Activated CD4-positive, alpha-beta T cell treated with anti-CD3 and anti-CD28 coated beads, Interleukin-2, amount 10 ng/mL, durations not matched to agents 7 days and 5 days (primary cell): ENCODE measurements around the gene C2CD2L. TPM values are rescaled to one million over a fixed set of nuclear protein-coding genes. Genes with fewer than 3 reads are reported as not detected.
"Not testable (repeated sequence)": the region's sequence is repeated elsewhere in the genome, so short reads cannot be mapped to it uniquely, and the experiment has no call there.

Experiments
- CTCF ChIA-PET: fragments of 350-600 bp; sonication (Branson Sonifier 250); formaldehyde crosslinking; loops from one replicate; lab custom pipeline; 2021; ENCODE audit warnings: antibody characterized with exemption; lab: Charles Lee
- POLR2A ChIA-PET: fragments of 350-600 bp; sonication (Branson Sonifier 250); formaldehyde crosslinking; loops from one replicate; lab custom pipeline; 2021; ENCODE audit warnings: antibody characterized with exemption; lab: Charles Lee
- DNase-seq: peaks from one replicate; pipeline ENCODE4 v3.0.0-alpha.2; 2020
- H3K27ac Mint-ChIP-seq: one replicate; pipeline ENCODE4 v1.8.0; 2021; ENCODE audit warnings: mild to moderate bottlenecking, moderate library complexity, mixed read lengths
- H3K27me3 Mint-ChIP-seq: one replicate; pipeline ENCODE4 v1.8.0; 2021; ENCODE audit warnings: mixed read lengths
- H3K36me3 Mint-ChIP-seq: one replicate; pipeline ENCODE4 v1.8.0; 2021; ENCODE audit warnings: low read depth, mixed read lengths
- H3K4me1 Mint-ChIP-seq: one replicate; pipeline ENCODE4 v1.8.0; 2021; ENCODE audit warnings: mixed read lengths
- H3K4me3 Mint-ChIP-seq: one replicate; pipeline ENCODE4 v1.8.0; 2021; ENCODE audit warnings: mild to moderate bottlenecking, moderate library complexity, mixed read lengths
- H3K9me3 Mint-ChIP-seq: one replicate; pipeline ENCODE4 v1.8.0; 2021; ENCODE audit warnings: mixed read lengths
- total RNA-seq, 2 experiments: library from RNA; stranded (reverse); gene quantifications; one replicate each; pipeline ENCODE4 v1.2.3, GENCODE V29; 2021

C2CD2L gene
- total RNA-seq, 2 experiments from 2014 or later = 28.4 to 30.0 TPM

GRCh38 chr11:119158467-119158866 is 51.3 kb downstream of the C2CD2L start:
- H3K4me1 Mint-ChIP-seq = peaks cover 5% of the 10 kb centered on the region
- POLR2A ChIA-PET = no interaction called here
- no peaks in the 10 kb centered on the region for H3K9me3 Mint-ChIP-seq

DNA sequence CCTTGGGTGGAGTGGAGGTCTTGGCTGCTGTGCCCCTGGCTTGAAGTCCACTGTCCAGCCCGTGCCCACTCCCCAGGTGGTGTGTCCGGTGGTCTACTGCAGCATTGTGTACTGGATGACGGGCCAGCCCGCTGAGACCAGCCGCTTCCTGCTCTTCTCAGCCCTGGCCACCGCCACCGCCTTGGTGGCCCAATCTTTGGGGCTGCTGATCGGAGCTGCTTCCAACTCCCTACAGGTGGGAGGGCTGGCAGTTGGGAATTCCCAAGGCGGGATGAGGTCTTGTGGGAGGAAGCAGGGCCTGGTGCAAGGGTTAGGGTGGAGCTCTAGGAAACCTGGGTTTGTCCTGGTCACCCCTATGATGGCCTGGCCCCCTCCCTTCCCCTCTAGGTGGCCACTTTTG is 53.0 kb downstream of the C2CD2L start:
- CTCF ChIA-PET = interaction anchor here (0.6 to 3.2 kb wide), 2 partner anchors 9 to 42 kb away, joined by 3 to 16 read pairs; partner anchors contain the start of gene NLRX1
- no peak overlapping the region for H3K27ac Mint-ChIP-seq
- H3K4me1 Mint-ChIP-seq = peaks cover 5% of the 10 kb centered on the region
- no peaks in the 10 kb centered on the region for H3K36me3 Mint-ChIP-seq
- H3K4me3 Mint-ChIP-seq = no peak overlapping the region
- no peak for DNase-seq
- POLR2A ChIA-PET = no interaction called here
- H3K27me3 Mint-ChIP-seq = peaks cover 4% of the 10 kb centered on the region
- no peaks in the 10 kb centered on the region for H3K9me3 Mint-ChIP-seq

More at GRCh38 chr11:119158467-119158866, 51.3 kb downstream of the C2CD2L start:
- Mint-ChIP-seq H3K36me3 (no peaks in the 10 kb centered on the region), H3K27ac (no peak overlapping the region), H3K4me3 (no peak overlapping the region), H3K27me3 (peaks cover 13% of the 10 kb centered on the region)
- DNase-seq = no peak
- CTCF ChIA-PET = interaction anchor here (0.7 to 3.2 kb wide), 4 partner anchors 9 to 14 kb away, joined by 3 to 16 read pairs (median 4); partner anchors contain the start of genes ABCG4 and NLRX1

DNA sequence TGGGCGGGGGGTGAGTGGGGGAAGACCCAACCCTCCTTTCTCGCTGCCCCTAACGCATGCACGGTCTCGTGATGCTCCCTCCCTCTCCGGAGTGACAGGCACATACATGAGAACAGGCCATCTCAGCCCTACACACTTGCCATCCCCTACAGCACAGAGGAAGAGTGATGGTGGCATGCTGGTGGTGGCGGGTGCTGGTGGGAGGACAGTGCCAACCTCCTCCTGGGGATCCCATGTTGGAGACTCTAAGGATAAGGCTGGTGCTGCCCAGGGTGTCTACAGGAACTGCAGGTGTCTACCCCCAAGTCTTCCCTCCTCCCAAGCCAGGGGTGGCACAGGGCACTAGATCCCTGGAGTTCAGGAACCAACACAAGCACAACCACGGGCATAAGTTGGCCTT is 54.7 kb downstream of the C2CD2L start:
- POLR2A ChIA-PET = no interaction called here
- CTCF ChIA-PET = no interaction called here
- no peak overlapping the region for H3K27ac Mint-ChIP-seq
- no peaks in the 10 kb centered on the region for H3K4me1 Mint-ChIP-seq
- DNase-seq = no peak
- no peaks in the 10 kb centered on the region for H3K36me3 Mint-ChIP-seq
- H3K4me3 Mint-ChIP-seq = no peak overlapping the region
- no peaks in the 10 kb centered on the region for H3K27me3 Mint-ChIP-seq
- H3K9me3 Mint-ChIP-seq = no peaks in the 10 kb centered on the region

DNA sequence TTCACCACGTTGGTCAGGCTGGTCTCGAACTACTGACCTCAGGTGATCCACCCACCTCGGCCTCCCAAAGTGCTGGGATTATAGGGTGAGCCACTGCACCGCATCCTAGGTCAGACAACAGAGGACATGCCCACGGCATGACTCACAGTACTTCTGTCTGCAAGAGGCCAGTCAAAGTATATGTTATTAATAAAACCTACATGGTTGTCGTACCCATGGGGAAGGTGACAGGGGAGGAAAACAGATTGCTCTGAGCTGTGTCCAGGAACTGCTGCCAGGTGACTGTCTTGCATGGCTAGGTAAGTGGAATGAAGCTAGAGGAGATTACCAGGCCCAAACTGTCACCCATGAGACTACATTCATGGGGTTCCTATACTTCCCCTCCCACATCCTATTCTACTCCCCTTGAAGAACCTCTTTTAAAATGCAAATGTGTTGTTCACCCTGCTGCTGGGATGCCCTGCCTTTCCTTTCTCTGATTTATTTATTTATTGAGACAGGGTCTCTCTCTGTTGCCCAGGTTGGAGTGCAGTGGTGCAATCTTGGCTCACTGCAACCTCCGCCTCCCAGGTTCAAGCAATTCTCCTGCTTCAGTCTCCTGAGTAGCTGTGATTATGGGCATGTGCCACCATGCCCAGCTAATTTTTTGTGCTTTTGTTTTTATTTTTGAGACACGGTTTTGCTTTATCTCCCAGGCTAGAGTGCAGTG is 59.4 kb downstream of the C2CD2L start:
- Mint-ChIP-seq H3K27ac (no peak overlapping the region), H3K4me1 (peaks cover 15% of the 10 kb centered on the region), H3K4me3 (no peak overlapping the region), H3K9me3 (no peaks in the 10 kb centered on the region), H3K36me3 (no peaks in the 10 kb centered on the region), H3K27me3 (no peaks in the 10 kb centered on the region)
- POLR2A ChIA-PET = no interaction called here
- no peak for DNase-seq
- CTCF ChIA-PET = interaction anchor here (0.6 to 1.7 kb wide), 4 partner anchors 15 to 385 kb away, joined by 3 to 5 read pairs (median 4); partner anchors contain the start of gene CBL

- CTCF ChIA-PET = interaction anchor here (0.6 to 1.7 kb wide), 4 partner anchors 15 to 385 kb away, joined by 3 to 5 read pairs (median 4); partner anchors contain the start of genes ABCG4 and CBL
- H3K4me1 Mint-ChIP-seq = peaks cover 18% of the 10 kb centered on the region
- POLR2A ChIA-PET, H3K4me3 Mint-ChIP-seq, H3K27me3 Mint-ChIP-seq, H3K9me3 Mint-ChIP-seq, H3K36me3 Mint-ChIP-seq, H3K27ac Mint-ChIP-seq, DNase-seq: not testable (repeated sequence)
These were observed 59.9 kb downstream of the C2CD2L start for GRCh38 chr11:119167077-119167458.

GRCh38 chr11:119167933-119168332 is 60.8 kb downstream of the C2CD2L start:
- Mint-ChIP-seq H3K27ac (peak overlapping the region; percentile 88), H3K36me3 (no peaks in the 10 kb centered on the region), H3K4me3 (peak overlapping the region; percentile 75), H3K4me1 (peaks cover 23% of the 10 kb centered on the region), H3K27me3 (no peaks in the 10 kb centered on the region), H3K9me3 (no peaks in the 10 kb centered on the region)
- DNase-seq = no peak
- CTCF ChIA-PET = interaction anchor here (1.1 kb wide), 1 partner anchor 19 kb away, joined by 3 read pairs; the partner anchor contains the start of gene ABCG4
- POLR2A ChIA-PET = no interaction called here

Other genes starting within 250 kb of the C2CD2L start
- under 1 TPM; 0.50 to 0.52 TPM for gene CXCR5, start 223.5 kb upstream of the C2CD2L start, total RNA-seq
- gene BCL9L, start 181.4 kb upstream of the C2CD2L start, total RNA-seq = 100 to 1,000 TPM; 103 to 109 TPM
- gene UPK2, start 151.0 kb upstream of the C2CD2L start, total RNA-seq = under 1 TPM in 1 of 2 experiments, not detected in 1; 0.60 TPM
- gene FOXR1, start 135.6 kb upstream of the C2CD2L start, total RNA-seq = not detected
- 10 to 100 TPM; 40.4 to 47.2 TPM for gene CENATAC, start 109.2 kb upstream of the C2CD2L start, total RNA-seq
- gene RPS25, start 89.0 kb upstream of the C2CD2L start, total RNA-seq = 1,000 to 10,000 TPM; 1,054 to 1,196 TPM
- 10 to 100 TPM; 58.5 to 65.4 TPM for gene TRAPPC4, start 88.6 kb upstream of the C2CD2L start, total RNA-seq
- 10 to 100 TPM; 17.9 to 19.4 TPM for gene SLC37A4, start 76.5 kb upstream of the C2CD2L start, total RNA-seq
- 100 to 1,000 TPM; 117 to 119 TPM for gene HYOU1, start 50.1 kb upstream of the C2CD2L start, total RNA-seq
- 10 to 100 TPM; 39.7 to 40.0 TPM for gene VPS11, start 39.5 kb upstream of the C2CD2L start, total RNA-seq
- gene HMBS, start 22.5 kb upstream of the C2CD2L start, total RNA-seq = 10 to 100 TPM; 21.6 to 23.2 TPM
- 10 to 100 TPM; 48.7 to 60.3 TPM for gene DPAGT1, start 5.5 kb upstream of the C2CD2L start, total RNA-seq
- gene HINFP, start 14.2 kb downstream of the C2CD2L start, total RNA-seq = 10 to 100 TPM; 47.6 to 48.0 TPM
- gene ABCG4, start 41.7 kb downstream of the C2CD2L start, total RNA-seq = under 1 TPM in 1 of 2 experiments, not detected in 1; 0.15 TPM
- 10 to 100 TPM; 24.2 to 28.5 TPM for gene NLRX1, start 61.4 kb downstream of the C2CD2L start, total RNA-seq
- under 1 TPM; 0.57 to 0.58 TPM for gene NHERF4, start 78.1 kb downstream of the C2CD2L start, total RNA-seq
- gene CBL, start 99.0 kb downstream of the C2CD2L start, total RNA-seq = 10 to 100 TPM; 45.1 to 53.9 TPM
- gene MCAM, start 209.8 kb downstream of the C2CD2L start, total RNA-seq = 1 to 10 TPM; 1.0 to 1.4 TPM
- 10 to 100 TPM; 38.3 to 38.8 TPM for gene RNF26, start 227.2 kb downstream of the C2CD2L start, total RNA-seq
- not detected for gene C1QTNF5, start 233.5 kb downstream of the C2CD2L start, total RNA-seq
- not detected for gene MFRP, start 239.4 kb downstream of the C2CD2L start, total RNA-seq